Posterior cingulate gyrus (tissue), 11 donors: ENCODE data around the gene UBE2L3.

Experiments used
- DNase-seq, 10 donors: peaks; one replicate each; pipeline versions ENCODE4 v3.0.0 to v3.0.0-alpha.2; 2020 to 2021; ENCODE audit warnings: mixed read lengths in 3 of 10
- intact Hi-C: fragments of 100-400 bp; cut with DNase I; formaldehyde crosslinking; loops from one replicate; pipeline ENCODE4 v1.15.1; 2023

The UBE2L3 gene

DNA sequence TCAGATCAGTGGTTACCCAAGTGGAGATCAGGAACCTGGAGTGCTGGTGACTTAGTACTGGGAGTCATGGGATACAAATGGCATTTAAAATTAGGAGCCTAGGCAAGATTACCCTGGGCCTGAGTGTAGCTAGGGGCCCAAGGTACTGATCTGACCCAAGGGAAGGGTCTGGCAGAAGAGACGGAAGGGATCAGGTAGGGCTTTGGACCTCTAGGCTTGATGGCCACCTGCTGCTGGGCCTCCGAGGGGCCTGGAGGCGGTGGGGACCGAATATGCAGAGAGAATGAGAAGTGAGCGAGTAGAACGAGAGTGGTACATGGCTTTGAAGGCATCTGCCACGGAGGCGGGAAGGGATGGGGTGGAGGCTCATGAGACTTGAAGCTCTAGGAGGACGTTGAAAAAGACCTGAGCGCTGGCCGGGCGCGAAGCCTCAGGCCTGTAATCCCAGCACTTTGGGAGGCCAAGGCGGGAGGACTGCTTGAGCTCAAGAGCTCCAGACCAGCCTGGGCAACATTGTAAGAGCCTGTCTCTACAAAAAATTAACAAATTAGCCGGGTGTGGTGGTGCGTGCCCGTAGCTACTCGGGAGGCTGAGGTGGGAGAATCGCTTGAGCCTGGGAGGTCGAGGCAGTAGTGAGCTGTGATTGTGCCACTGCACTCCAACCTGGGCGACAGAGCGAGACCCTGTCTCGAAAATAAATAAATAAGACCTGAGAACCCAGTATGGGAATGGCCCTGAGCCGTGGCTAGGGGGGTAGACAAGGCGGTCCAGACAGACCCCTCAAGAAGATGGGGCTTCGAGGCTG is 97.7 kb downstream of the UBE2L3 start:
- no peak for DNase-seq
- intact Hi-C loops = no loop called here

DNA sequence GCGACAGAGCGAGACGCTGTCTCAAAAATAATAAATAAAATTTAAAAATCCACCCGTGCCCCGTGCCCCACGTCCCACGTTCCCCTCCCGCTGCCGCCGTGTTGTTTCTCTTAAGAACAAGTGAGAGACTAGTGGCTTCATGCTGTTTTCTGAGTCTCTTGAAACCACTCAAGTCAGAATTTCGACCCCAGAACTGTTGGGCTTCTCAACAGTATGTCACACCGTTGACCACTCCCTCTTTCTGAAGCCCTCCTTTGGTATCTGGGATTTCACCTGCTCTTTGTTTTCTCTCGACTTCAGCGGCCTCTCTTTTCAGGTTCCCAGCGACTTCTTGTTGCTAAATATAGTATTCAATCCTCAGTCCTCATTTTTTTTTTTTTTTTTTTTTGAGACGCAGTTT is 99.3 kb downstream of the UBE2L3 start:
- no peak for DNase-seq
- intact Hi-C loops = no loop called here

DNA sequence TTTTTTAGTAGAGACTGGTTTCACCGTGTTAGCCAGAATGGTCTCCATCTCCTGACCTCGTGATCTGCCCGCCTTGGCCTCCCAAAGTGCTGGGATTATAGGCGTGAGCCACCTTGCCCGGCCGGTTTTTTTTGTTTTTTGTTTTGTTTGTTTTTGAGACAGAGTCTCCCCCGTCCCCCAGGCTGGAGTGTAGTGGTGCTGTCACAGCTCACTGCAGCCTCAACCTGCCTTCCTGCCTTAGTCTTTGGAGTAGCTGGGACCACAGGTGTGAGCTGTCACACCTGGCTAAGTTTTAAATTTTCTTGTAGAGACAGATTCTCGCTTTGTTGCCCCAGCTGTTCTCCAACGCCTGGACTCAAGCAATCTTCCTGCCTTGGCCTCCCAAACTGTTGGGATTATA is 101.5 kb downstream of the UBE2L3 start:
- DNase-seq = no peak
- intact Hi-C loops = no loop called here

DNA sequence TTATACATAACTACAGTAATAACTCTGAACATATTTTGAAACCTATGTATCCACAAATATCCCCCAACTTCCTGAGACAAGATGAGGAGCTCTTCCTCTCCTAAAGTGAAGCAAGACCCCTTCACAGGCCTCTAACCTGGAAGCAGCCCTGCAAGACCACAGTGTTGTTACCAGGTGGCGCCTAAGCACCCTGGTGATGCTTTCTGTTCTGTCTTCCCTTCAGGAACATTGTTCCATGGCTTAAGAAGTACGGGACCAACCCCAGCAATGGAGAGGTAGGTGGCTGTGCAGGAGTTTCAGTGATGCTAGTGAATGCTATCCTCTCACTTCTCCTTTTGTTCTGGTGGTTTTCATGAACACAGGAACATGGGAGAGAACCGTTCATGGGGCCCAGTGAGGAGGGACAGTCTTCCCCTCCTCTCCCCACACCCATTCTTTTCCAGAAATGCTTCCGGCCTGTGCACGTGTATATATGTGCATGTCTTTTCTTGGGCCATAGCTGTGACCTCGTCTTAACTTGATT is 104.7 kb downstream of the UBE2L3 start:
- intact Hi-C loops = no loop called here
- no peak for DNase-seq
